Panc1 (cell line): Measurements from ENCODE around the gene MAGI2. TPM values are rescaled to one million over a fixed set of nuclear protein-coding genes. Genes with fewer than 3 reads are reported as not detected.

ENCODE experiments used
- ATAC-seq: fragments of 200-7000 bp; cut with Tn5 transposase; 2 replicates; pipeline ENCODE4 v1.9.1; 2020; ENCODE audit warnings: mild to moderate bottlenecking, moderate library complexity
- BruUV-seq: library from RNA; stranded (reverse); fragments of 400-500 nt; replicated peaks from 2 replicates; lab custom pipeline; 2021; lab: Mats Ljungman, UMichigan
- CTCF ChIA-PET: fragments of 300-600 bp; sonication (Branson Sonifier 250); formaldehyde crosslinking; loops from one replicate; lab custom pipeline; 2022; ENCODE audit warnings: antibody characterized with exemption; lab: Charles Lee
- POLR2A ChIA-PET: fragments of 300-600 bp; sonication (Branson Sonifier 250); formaldehyde crosslinking; loops from one replicate; lab custom pipeline; 2022; ENCODE audit warnings: antibody characterized with exemption; lab: Charles Lee
- DNase-seq: peaks from one replicate; pipeline ENCODE4 v3.0.0-alpha.2; 2010; ENCODE audit warnings: low read depth, low spot score
- H3K27ac ChIP-seq: 2 replicates; pipeline ENCODE4 v1.5.1; 2011; ENCODE audit warnings: mild to moderate bottlenecking, low read length, inconsistent platforms
- H3K27me3 ChIP-seq: fragments of 200-500 bp; sonication (Bioruptor generic); 2 replicates; pipeline ENCODE4 v1.6.0; 2014; ENCODE audit warnings: low read length, inconsistent platforms; ENCODE audit not compliant: control insufficient read depth, insufficient read depth
- H3K36me3 ChIP-seq: fragments of 200-500 bp; sonication (Bioruptor generic); 2 replicates; pipeline ENCODE4 v1.5.1; 2014; ENCODE audit warnings: inconsistent platforms, mild to moderate bottlenecking, low read length, moderate library complexity; ENCODE audit not compliant: control insufficient read depth, insufficient read depth
- H3K4me1 ChIP-seq: 2 replicates; pipeline ENCODE4 v1.5.1; 2011; ENCODE audit warnings: inconsistent platforms, mild to moderate bottlenecking, low read length, moderate library complexity; ENCODE audit not compliant: control insufficient read depth, insufficient read depth
- H3K4me3 ChIP-seq, 2 experiments: 2 replicates each; pipeline ENCODE4 v1.5.1; 2011 to 2012; ENCODE audit warnings: low read depth in 2 of 2, low read length in 2 of 2, mild to moderate bottlenecking in 2 of 2, inconsistent platforms in 1 of 2, moderate library complexity in 1 of 2
- H3K9me3 ChIP-seq: fragments of 200-500 bp; sonication (Bioruptor generic); 2 replicates; pipeline ENCODE4 v1.5.1; 2014; ENCODE audit warnings: low read depth, mild to moderate bottlenecking, inconsistent platforms, low read length, moderate library complexity; ENCODE audit not compliant: control insufficient read depth, insufficient read depth
- CTCF ChIP-seq: fragments of 450-650 bp; IDR thresholded peaks from 2 replicates; pipeline ENCODE4 v1.5.1; 2017; ENCODE audit warnings: mild to moderate bottlenecking
- POLR2AphosphoS5 ChIP-seq: IDR thresholded peaks from 2 replicates; pipeline ENCODE4 v1.6.1; 2012; ENCODE audit warnings: mild to moderate bottlenecking, low read depth, low read length, moderate library complexity
- REST ChIP-seq, 2 experiments: IDR thresholded peaks; 2 replicates each; pipeline ENCODE4 v1.6.1; 2011 to 2012; ENCODE audit warnings: low read depth in 2 of 2, control low read depth in 1 of 2, low read length in 1 of 2, mild to moderate bottlenecking in 1 of 2, moderate library complexity in 1 of 2; ENCODE audit not compliant: insufficient read depth in 1 of 2
- SIN3A ChIP-seq: IDR thresholded peaks from 2 replicates; pipeline ENCODE4 v1.6.1; 2012; ENCODE audit warnings: low read depth, mild to moderate bottlenecking, low read length, moderate library complexity, borderline replicate concordance; ENCODE audit not compliant: insufficient read depth
- TCF7L2 ChIP-seq: IDR thresholded peaks from 2 replicates; pipeline ENCODE4 v1.6.1; 2011; ENCODE audit warnings: mild to moderate bottlenecking, low read depth, low read length, inconsistent platforms
- in situ Hi-C: cut with HindIII; loops from 2 replicates; pipeline ENCODE4 v1.10.0; 2016; ENCODE audit warnings: low sequenced_read_pairs, low pct_unique_long_range_greater_than_20kb
- intact Hi-C: fragments of 100-400 bp; cut with micrococcal nuclease; formaldehyde crosslinking; loops from one replicate; pipeline ENCODE4 v1.10.0; 2022; ENCODE audit not compliant: unreplicated experiment
- total RNA-seq: library from RNA; stranded (reverse); gene quantifications from one replicate; pipeline ENCODE4 v1.2.1, GENCODE V29; 2021; ENCODE audit not compliant: unreplicated experiment

Gene MAGI2
- total RNA-seq, 1 experiment from 2014 or later: 5.4 TPM

- Histone ChIP-seq H3K27me3 (no peaks in the 10 kb centered on the region), H3K36me3 (no peaks in the 10 kb centered on the region), H3K4me3 (no peak overlapping the region), H3K4me1 (no peaks in the 10 kb centered on the region), H3K27ac (no peak overlapping the region), H3K9me3 (no peaks in the 10 kb centered on the region)
- TF ChIP-seq CTCF (no peak), TCF7L2 (no peak), REST (IDR thresholded peaks at IDR 0.05; ENCODE audit: insufficient read depth in 1 of 2, low read depth in 2 of 2, low read length in 1 of 2) (no peak), SIN3A (no peak), POLR2AphosphoS5 (no peak)
- BruUV-seq: no TSS peak
- DNase-seq: no peak
- in situ Hi-C loops: no loop called here
- no peak for ATAC-seq
- CTCF ChIA-PET: no interaction called here
- intact Hi-C loops: no loop called here
- POLR2A ChIA-PET: no interaction called here
These were observed 955.6 kb downstream of the MAGI2 start for GRCh38 chr7:78497728-78498427.

- ChIA-PET CTCF (no interaction called here), POLR2A (no interaction called here)
- TF ChIP-seq POLR2AphosphoS5 (no peak), TCF7L2 (no peak), SIN3A (no peak), REST (IDR thresholded peaks at IDR 0.05; ENCODE audit: insufficient read depth in 1 of 2, low read depth in 2 of 2, low read length in 1 of 2) (no peak), CTCF (no peak)
- Histone ChIP-seq H3K9me3 (no peaks in the 10 kb centered on the region), H3K36me3 (no peaks in the 10 kb centered on the region), H3K4me3 (no peak overlapping the region), H3K27me3 (no peaks in the 10 kb centered on the region), H3K4me1 (no peaks in the 10 kb centered on the region), H3K27ac (no peak overlapping the region)
- BruUV-seq: no TSS peak
- DNase-seq: no peak
- in situ Hi-C loops: no loop called here
- no peak for ATAC-seq
- intact Hi-C loops: no loop called here
These were observed 957.3 kb downstream of the MAGI2 start for GRCh38 chr7:78496096-78496630.
